HEK293T (cell line): ENCODE results near the gene BCL2.

Experiments
- CTCF ChIA-PET: fragments of 350-600 bp; formaldehyde crosslinking; extraction: SDS; loops from one replicate; lab custom pipeline; 2021; ENCODE audit warnings: antibody characterized with exemption, inconsistent platforms; lab: Yijun Ruan, JAX
- POLR2A ChIA-PET: fragments of 350-600 bp; formaldehyde crosslinking; extraction: SDS; loops from one replicate; lab custom pipeline; 2020; ENCODE audit warnings: antibody characterized with exemption, inconsistent platforms; lab: Yijun Ruan, JAX
- DNase-seq: peaks from one replicate; pipeline ENCODE4 v3.0.0; 2012; ENCODE audit warnings: mixed read lengths; ENCODE audit errors: extremely low spot score
- ARNT ChIP-seq: fragments of 450-650 bp; IDR thresholded peaks from 2 replicates; pipeline ENCODE4 v1.6.1; 2017; ENCODE audit warnings: mild to moderate bottlenecking
- BHLHE40 ChIP-seq: fragments of 450-650 bp; IDR thresholded peaks from 2 replicates; pipeline ENCODE4 v1.6.1; 2016; ENCODE audit warnings: mild to moderate bottlenecking, moderate library complexity, borderline replicate concordance
- CTBP1 ChIP-seq: fragments of 450-650 bp; IDR thresholded peaks from 2 replicates; pipeline ENCODE4 v1.6.1; 2016; ENCODE audit warnings: borderline replicate concordance
- ELF4 ChIP-seq: fragments of 450-650 bp; IDR thresholded peaks from 2 replicates; pipeline ENCODE4 v1.6.1; 2017; ENCODE audit warnings: antibody characterized with exemption
- FOXA1 ChIP-seq: fragments of 450-650 bp; IDR thresholded peaks from 2 replicates; pipeline ENCODE4 v1.6.1; 2016; ENCODE audit warnings: mild to moderate bottlenecking
- FOXK2 ChIP-seq: fragments of 450-650 bp; IDR thresholded peaks from 2 replicates; pipeline ENCODE4 v1.6.1; 2016; ENCODE audit warnings: mild to moderate bottlenecking
- FOXM1 ChIP-seq: fragments of 450-650 bp; IDR thresholded peaks from 2 replicates; pipeline ENCODE4 v1.6.1; 2017; ENCODE audit warnings: mild to moderate bottlenecking, borderline replicate concordance
- HDGF ChIP-seq: fragments of 450-650 bp; IDR thresholded peaks from 2 replicates; pipeline ENCODE4 v1.6.1; 2017; ENCODE audit warnings: antibody characterized with exemption, borderline replicate concordance
- L3MBTL2 ChIP-seq: fragments of 450-650 bp; conservative IDR thresholded peaks from 2 replicates; pipeline ENCODE4 v1.6.1; 2016; ENCODE audit warnings: mild to moderate bottlenecking
- LEF1 ChIP-seq: fragments of 450-650 bp; IDR thresholded peaks from 2 replicates; pipeline ENCODE4 v1.6.1; 2017; ENCODE audit warnings: mild to moderate bottlenecking, borderline replicate concordance
- NFRKB ChIP-seq: fragments of 450-650 bp; IDR thresholded peaks from 2 replicates; pipeline ENCODE4 v1.6.1; 2016; ENCODE audit warnings: mild to moderate bottlenecking, moderate library complexity
- SP1 ChIP-seq: fragments of 450-650 bp; IDR thresholded peaks from 2 replicates; pipeline ENCODE4 v1.6.1; 2017
- SUZ12 ChIP-seq: fragments of 450-650 bp; IDR thresholded peaks from 2 replicates; pipeline ENCODE4 v1.6.1; 2016; ENCODE audit warnings: mild to moderate bottlenecking
- TARDBP ChIP-seq: fragments of 450-650 bp; IDR thresholded peaks from 2 replicates; pipeline ENCODE4 v1.6.1; 2016
- ZNF384 ChIP-seq: fragments of 450-650 bp; IDR thresholded peaks from 2 replicates; pipeline ENCODE4 v1.6.1; 2016
- TF ChIP-seq, protein P1 (sequence below): fragments of 450-650 bp; IDR thresholded peaks from 2 replicates; pipeline ENCODE4 v1.6.1; 2016

Gene BCL2

DNA sequence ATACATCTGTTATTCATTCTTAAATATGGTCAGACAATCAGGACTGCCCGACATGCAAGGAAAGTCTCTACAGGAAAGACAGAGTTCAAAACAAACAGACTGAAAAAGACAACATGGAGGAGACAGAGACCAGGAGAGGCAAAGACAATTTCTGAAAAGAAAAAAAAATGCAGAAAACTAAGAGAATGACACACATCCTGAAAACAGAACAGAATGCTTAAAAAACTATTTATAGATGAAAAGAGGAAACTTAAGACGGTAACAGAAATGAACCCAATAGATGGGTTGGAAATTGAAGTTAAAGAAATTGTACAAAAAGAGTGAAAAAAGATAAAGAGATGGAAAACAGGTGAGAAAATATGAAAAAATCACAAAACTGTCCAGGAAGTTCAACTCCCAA is 95.7 kb downstream of the BCL2 start:
- TF ChIP-seq L3MBTL2, result no peak
- DNase-seq, result no peak
- POLR2A ChIA-PET, result no interaction called here
- CTCF ChIA-PET, result no interaction called here

DNA sequence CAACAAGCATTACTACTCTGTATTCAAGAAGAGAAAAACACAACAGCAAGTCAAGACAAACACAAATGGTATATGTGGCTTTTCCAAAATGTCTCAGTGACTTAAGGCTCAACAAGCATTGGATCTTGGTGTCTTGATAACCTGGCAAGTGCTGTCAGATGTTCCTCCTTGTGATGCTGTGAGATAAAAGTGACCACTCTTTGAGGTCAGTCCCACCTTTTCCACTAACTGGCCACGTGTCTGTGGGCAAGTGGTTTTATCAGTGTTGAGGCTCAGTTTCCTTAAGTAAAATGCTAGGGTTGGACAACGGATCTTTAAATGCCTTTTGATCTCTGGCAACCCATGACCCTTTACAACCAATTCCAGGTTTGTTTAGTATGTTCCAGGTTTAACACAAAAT is 98.7 kb downstream of the BCL2 start:
- no peak for DNase-seq
- POLR2A ChIA-PET, result no interaction called here
- no peak for TF ChIP-seq SUZ12
- TF ChIP-seq NFRKB, result no peak
- TF ChIP-seq BHLHE40, result no peak
- no peak for TF ChIP-seq SP1
- CTCF ChIA-PET, result no interaction called here

DNA sequence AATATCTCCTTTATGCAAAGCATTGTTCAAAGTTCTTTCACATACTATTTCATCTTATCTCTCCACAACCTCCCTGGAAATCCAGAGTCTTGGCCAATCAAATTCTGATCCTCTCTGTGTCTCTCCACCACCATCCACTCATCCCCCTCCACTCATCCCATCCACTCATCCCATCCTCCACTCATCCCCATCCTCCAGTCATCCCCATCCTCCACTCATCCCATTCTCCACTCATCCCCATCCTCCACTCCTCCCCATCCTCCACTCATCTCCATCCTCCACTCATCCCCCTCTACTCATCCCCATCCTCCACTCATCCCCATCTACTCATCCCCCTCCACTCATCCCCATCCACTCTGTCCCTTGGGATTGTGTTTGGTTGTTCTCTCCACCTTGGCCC is 101.1 kb downstream of the BCL2 start:
- CTCF ChIA-PET, result interaction anchor here (0.8 kb wide), 1 partner anchor 194 kb away, joined by 4 read pairs; no protein-coding TSS in a partner anchor
- TF ChIP-seq LEF1 (no peak), BHLHE40 (no peak), ARNT (no peak), FOXK2 (no peak), TARDBP (no peak), SP1 (no peak), CTBP1 (no peak)
- TF ChIP-seq, protein P1, sequence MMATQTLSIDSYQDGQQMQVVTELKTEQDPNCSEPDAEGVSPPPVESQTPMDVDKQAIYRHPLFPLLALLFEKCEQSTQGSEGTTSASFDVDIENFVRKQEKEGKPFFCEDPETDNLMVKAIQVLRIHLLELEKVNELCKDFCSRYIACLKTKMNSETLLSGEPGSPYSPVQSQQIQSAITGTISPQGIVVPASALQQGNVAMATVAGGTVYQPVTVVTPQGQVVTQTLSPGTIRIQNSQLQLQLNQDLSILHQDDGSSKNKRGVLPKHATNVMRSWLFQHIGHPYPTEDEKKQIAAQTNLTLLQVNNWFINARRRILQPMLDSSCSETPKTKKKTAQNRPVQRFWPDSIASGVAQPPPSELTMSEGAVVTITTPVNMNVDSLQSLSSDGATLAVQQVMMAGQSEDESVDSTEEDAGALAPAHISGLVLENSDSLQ, result no peak
- POLR2A ChIA-PET, result no interaction called here
- DNase-seq, result no peak

DNA sequence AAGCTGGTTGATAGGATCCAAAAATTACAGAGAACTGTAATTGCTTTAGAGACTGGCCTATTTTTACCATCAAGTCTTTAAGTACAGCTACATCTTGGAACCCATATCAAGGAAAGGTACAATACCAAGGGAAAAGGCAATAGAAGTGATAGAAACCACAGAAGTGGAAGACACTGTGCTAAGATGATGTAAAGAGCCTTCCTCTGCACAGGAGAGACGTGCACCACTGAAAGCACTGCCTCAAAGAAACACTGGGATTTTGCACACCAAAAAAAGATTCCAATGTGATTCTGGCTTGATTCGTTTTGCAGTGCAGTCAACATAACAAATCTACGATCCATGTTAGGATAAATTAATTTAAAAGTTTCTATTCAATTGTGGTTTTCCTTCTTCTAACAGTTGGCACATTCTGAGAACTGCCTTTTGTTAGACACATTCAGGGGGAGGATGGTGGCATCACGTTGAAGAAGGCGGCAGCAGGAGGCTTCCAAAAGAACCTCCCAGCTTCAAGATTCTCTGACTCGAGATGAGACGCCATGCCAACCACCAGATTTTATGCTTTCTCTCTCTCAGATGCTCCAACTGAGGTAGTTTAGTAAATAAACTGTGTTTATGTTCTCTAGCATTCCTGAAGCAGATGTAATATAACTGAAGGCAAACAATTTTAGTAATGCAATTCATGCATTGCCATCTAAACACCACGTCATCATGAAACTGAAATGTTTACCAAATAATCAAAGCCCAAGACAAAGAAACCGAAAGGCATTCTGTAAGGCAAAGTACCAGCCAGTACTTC is 102.9 kb downstream of the BCL2 start:
- CTCF ChIA-PET, result no interaction called here
- POLR2A ChIA-PET, result no interaction called here
- no peak for TF ChIP-seq BHLHE40
- TF ChIP-seq, protein P1, result no peak
- no peak for TF ChIP-seq TARDBP
- no peak for TF ChIP-seq L3MBTL2
- no peak for TF ChIP-seq SUZ12
- no peak for TF ChIP-seq FOXM1
- TF ChIP-seq LEF1, result no peak
- TF ChIP-seq NFRKB, result no peak
- no peak for TF ChIP-seq CTBP1
- no peak for TF ChIP-seq ZNF384
- no peak for TF ChIP-seq FOXK2
- no peak for TF ChIP-seq FOXA1
- no peak for TF ChIP-seq SP1
- TF ChIP-seq ELF4, result no peak
- TF ChIP-seq ARNT, result no peak
- no peak for TF ChIP-seq HDGF
- DNase-seq, result no peak

DNA sequence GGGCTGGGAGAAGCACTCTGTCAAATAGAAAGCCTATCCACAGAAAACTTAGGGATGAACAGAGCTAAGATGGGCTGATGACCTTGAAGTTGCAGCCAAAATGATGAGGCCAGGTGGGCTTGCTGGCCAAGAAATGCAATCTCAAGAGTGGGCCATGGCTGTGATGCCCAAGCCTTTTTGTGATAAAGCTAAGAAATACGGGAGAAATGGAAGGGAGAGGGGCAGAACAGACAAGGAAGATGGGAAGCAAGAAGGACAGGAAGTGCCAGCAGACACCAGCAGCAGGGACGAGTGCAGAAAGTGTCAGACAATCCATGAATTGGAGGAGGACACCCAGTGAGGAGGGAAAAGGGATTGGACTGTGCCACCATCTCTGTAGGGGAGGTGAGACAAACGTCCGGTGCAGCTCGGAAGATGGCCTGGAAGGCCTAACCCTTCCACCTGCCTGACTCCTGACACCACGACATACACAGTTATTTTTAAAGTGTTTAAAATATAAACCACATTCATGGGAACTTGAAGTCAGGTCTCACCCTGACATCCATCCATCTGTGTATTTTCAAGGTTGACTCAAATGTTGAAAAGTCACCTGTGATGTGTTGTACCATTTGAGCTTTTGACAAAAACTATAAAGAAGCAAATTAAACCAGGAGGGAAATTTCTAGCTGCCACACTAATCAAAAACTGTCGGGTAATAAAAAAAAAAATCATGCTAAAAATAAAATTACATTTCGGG is 105.5 kb downstream of the BCL2 start:
- TF ChIP-seq CTBP1, result no peak
- no peak for TF ChIP-seq BHLHE40
- DNase-seq, result no peak
- CTCF ChIA-PET, result interaction anchor here (0.7 kb wide), 1 partner anchor 83 kb away, joined by 3 read pairs; no protein-coding TSS in a partner anchor
- POLR2A ChIA-PET, result no interaction called here

DNA sequence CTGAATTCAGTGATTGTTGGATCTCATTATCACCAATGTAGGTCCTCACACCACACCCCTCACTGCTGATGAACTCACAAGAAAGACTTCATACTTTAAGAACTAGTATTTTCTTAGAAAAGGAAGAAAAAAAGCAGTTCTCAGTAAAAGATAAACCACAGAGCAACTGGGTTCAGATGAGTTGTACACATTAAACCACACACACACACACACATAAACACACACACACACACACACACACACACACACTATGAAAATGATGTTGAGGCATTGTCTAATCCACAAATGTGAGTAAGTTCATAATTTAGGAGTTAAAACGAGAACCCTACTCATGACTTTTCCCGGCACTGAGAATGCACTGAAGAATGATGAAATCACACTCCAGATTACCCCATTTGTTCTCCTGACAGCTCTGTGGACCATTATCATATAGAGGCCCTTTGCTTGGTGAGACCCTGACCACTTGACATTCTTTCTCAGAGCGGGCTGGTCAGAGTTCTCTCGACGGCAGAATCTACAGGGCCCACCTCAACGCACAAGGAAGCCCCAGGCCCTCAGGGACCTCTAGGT is 106.2 kb downstream of the BCL2 start:
- no peak for DNase-seq
- TF ChIP-seq NFRKB, result no peak
- TF ChIP-seq SUZ12, result no peak
- no peak for TF ChIP-seq CTBP1
- no peak for TF ChIP-seq LEF1
- TF ChIP-seq, protein P1, result no peak
- TF ChIP-seq FOXA1, result no peak
- no peak for TF ChIP-seq ELF4
- TF ChIP-seq BHLHE40, result no peak
- no peak for TF ChIP-seq FOXK2
- TF ChIP-seq ARNT, result no peak
- no peak for TF ChIP-seq SP1
- no peak for TF ChIP-seq ZNF384
- no peak for TF ChIP-seq HDGF
- no peak for TF ChIP-seq FOXM1
- TF ChIP-seq TARDBP, result no peak
- TF ChIP-seq L3MBTL2, result no peak
- POLR2A ChIA-PET, result no interaction called here
- CTCF ChIA-PET, result interaction anchor here (0.7 kb wide), 1 partner anchor 82 kb away, joined by 3 read pairs; no protein-coding TSS in a partner anchor
